SK-MEL-5 (cell line): ENCODE results near the gene APBA1. TPM values are rescaled to one million over a fixed set of nuclear protein-coding genes. Genes with fewer than 3 reads are reported as not detected.
"Not testable (repeated sequence)": the region's sequence is repeated elsewhere in the genome, so short reads cannot be mapped to it uniquely, and the experiment has no call there.

Source experiments
- DNase-seq: peaks from one replicate; pipeline ENCODE4 v3.0.0-alpha.2; 2016; ENCODE audit warnings: low read depth, low spot score
- in situ Hi-C: cut with HindIII; loops from 2 replicates; pipeline ENCODE4 v1.10.0; 2016; ENCODE audit warnings: low sequenced_read_pairs, high pct_unique_total_duplicates, low pct_unique_long_range_greater_than_20kb
- total RNA-seq: library from RNA; depleted of rRNA; stranded (reverse); fragments of >200 nt; shearing (Covaris generic); gene quantifications from 2 replicates; pipeline ENCODE4 v1.2.3, GENCODE V29; 2014

Gene APBA1
- total RNA-seq, 1 experiment from 2014 or later: 1.0 TPM

GRCh38 chr9:69621730-69622460 is 50.3 kb downstream of the APBA1 start:
- in situ Hi-C loops: no loop called here
- no peak for DNase-seq

GRCh38 chr9:69620731-69621130 is 51.4 kb downstream of the APBA1 start:
- in situ Hi-C loops: no loop called here
- DNase-seq: no peak

GRCh38 chr9:69619233-69619632 is 52.9 kb downstream of the APBA1 start:
- DNase-seq: no peak
- in situ Hi-C loops: no loop called here

- no peak for DNase-seq
- in situ Hi-C loops: no loop called here
Measured at GRCh38 chr9:69617006-69617405, 55.2 kb downstream of the APBA1 start.

GRCh38 chr9:69615880-69616279 is 56.3 kb downstream of the APBA1 start:
- no peak for DNase-seq
- in situ Hi-C loops: no loop called here

- in situ Hi-C loops: no loop called here
- DNase-seq: no peak
Measured at GRCh38 chr9:69611221-69611620, 61.0 kb downstream of the APBA1 start.

DNA sequence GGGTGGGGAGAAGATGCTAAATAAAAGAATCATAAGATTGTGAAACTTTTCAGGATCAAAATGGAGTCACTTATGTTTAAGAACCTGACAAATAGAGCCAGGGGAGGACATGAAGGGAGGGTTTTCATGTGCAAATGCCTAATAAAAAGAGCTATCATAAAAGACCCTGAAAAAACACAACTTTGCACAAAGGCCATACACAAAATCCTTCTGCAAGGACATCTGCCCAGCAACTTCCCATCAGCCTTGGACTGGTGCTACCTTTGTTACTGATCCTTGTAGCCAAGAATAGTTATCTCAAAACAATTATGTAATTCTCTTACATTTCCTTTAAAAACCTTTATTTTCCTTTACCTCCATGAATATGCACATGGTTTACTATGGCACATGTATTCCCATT is 63.0 kb downstream of the APBA1 start:
- in situ Hi-C loops: no loop called here
- DNase-seq: no peak

DNA sequence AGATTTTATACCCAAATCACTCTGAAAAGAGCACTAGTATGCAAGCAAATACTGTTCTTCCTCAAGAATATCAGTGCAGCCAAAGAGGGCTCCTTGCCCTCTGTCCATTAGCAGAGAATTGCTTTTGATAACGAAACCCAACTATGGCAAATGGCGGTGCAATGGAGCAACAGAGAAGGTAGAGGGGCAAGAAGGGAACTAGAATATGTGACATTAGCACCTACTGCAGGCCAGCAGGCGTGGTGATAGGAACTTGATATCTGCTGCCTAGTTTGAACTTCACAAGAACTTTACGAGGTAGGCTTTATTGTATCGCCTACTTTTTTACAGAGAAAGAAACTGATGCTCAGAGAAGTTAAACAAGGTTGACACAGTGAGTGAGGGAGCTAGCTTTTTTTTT is 66.1 kb downstream of the APBA1 start:
- in situ Hi-C loops: no loop called here
- no peak for DNase-seq

DNA sequence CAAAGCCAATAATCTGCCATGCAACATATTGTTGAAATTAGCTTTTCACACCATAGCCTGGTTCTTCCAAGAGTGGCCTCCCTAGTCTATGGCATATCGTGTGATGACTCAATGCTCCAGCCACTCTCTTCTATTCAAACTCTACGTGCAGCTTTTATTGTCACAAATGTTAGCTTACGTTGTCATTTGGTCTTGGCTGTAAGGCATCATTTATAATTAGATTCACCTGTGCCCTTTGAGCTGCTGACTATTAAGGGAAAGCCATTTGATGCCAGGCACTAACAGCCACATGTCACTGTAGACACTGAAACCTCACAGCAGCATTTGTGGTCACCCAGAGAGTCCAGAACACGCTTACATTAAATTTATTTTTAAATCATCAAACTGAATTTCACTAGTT is 66.8 kb downstream of the APBA1 start:
- in situ Hi-C loops: no loop called here
- no peak for DNase-seq

GRCh38 chr9:69604568-69605219 is 67.5 kb downstream of the APBA1 start:
- in situ Hi-C loops: no loop called here
- DNase-seq: no peak

GRCh38 chr9:69603656-69604055 is 68.5 kb downstream of the APBA1 start:
- in situ Hi-C loops: no loop called here
- no peak for DNase-seq

GRCh38 chr9:69602773-69603172 is 69.4 kb downstream of the APBA1 start:
- in situ Hi-C loops: no loop called here
- no peak for DNase-seq

DNA sequence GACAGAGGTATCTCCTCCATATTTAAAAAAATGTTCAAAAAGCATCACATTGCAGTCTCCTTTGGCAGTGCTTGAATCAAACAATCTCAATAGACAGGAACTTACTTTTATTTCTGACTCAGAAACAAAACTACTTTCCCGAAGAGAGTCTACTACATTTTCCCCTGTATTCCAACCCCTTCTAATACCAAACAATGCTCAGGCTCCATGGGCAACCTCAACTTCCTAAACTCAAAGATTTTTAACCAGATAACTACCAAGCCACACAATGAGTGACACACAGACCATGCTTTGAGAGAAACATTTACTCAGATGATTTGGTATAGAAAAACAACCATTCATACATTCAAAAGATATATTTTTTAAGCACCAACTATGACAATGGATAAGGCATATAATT is 70.5 kb downstream of the APBA1 start:
- DNase-seq: no peak
- in situ Hi-C loops: no loop called here

- in situ Hi-C loops: no loop called here
Measured at GRCh38 chr9:69600314-69601047, 71.7 kb downstream of the APBA1 start.

DNA sequence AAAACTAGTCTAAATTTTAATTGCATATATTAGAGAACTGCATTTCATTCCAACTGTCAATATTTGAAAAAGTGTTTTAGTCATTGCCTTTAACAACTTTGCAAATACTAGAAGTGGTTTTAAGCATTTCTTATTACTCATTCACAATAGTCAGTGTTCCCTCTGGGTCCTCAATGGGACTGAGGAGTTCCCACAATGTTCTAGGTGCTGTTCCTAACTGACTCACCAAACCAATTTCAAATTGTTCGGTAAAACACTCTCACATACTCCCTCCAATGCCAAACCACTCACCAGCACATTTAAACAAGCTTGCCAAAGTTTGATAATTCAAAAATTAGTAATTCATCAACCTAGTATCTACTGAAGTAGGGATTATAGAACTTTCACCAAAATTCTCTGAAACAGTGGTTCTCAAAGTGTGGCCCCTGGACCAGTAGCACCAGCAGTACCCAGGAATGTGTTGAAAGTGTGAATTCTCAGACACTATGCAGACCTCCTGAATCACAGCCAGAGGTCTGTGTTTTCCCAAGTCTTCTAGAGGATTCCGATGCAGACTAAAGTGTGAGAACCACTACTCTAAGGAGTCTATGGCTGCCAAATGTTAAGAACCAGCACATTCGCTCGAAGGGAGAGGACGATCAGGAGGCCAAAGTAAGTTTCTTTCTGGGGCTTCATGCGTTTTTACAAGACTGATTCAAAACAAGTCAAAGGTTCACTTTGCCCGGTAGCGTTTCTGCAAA is 72.8 kb downstream of the APBA1 start:
- DNase-seq: no peak
- in situ Hi-C loops: no loop called here

More at GRCh38 chr9:69600314-69601047, 71.7 kb downstream of the APBA1 start:
- no peak for DNase-seq

DNA sequence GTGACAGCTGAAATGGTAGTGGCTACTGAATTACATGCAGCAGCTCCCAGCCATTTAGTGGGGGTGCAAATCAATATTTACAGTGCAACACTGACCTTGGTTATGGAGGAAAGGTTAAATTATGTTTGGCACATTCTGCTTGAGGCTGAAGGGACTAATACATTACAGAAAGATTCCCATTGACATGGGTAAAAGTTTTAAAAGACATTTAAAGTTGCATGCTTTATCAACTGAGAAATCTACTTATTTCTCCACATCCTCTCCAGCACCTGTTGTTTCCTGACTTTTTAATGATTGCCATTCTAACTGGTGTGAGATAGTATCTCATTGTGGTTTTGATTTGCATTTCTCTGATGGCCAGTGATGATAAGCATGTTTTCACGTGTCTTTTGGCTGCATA is 75.3 kb downstream of the APBA1 start:
- in situ Hi-C loops, DNase-seq: not testable (repeated sequence)

GRCh38 chr9:69594180-69594579 is 78.0 kb downstream of the APBA1 start:
- no peak for DNase-seq
- in situ Hi-C loops: no loop called here

DNA sequence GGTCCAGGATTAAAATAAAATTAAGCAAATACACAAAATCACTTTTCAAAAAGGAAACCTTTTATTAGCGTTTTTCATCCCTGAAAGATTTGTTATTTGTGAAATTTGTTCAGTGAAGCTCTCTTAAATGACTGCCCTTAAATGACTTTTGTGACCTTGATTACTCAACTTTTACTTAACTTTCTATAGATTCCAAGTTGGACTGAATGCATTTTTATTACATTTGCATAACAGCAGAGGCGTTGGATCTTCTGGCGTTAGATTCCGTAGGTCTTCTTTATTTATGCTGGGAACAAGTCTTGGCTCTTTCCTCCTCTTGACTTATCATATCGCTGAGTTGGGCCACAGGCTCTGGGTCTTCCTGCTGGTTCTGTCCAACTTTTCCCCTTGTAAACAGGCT is 78.4 kb downstream of the APBA1 start:
- no peak for DNase-seq
- in situ Hi-C loops: no loop called here
